DMS153 treated with DMSO at 0.1 percent for 48 hours (cell line): ENCODE measurements around the gene RABGAP1L.
"Not testable (repeated sequence)": the region's sequence is repeated elsewhere in the genome, so short reads cannot be mapped to it uniquely, and the experiment has no call there.

Experiments used
- DNase-seq: peaks from one replicate; lab custom pipeline; 2025; ENCODE audit not compliant: unreplicated experiment; lab: John Stamatoyannopoulos, UW

Gene RABGAP1L

GRCh38 chr1:174794861-174795260 is 635.5 kb downstream of the RABGAP1L start:
- DNase-seq: no peak

DNA sequence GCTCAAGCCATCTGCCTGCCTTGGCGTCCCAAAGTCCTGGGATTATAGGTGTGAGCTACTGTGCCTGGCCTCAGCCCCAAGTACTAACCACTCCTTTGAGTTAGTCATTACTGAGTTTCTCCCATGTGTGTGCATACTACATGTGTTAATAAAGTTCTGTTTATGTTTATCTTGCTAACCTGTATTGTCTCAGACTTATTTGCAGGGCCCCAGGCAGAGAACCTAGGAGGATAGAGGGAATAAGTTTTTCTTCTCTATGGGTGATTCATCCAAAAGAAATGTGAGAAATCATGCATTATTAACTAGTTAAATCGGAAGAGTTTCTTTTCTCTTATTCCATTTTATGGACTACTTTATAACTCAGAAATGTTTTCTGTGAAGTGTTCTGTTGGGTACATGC is 636.5 kb downstream of the RABGAP1L start:
- no peak for DNase-seq

DNA sequence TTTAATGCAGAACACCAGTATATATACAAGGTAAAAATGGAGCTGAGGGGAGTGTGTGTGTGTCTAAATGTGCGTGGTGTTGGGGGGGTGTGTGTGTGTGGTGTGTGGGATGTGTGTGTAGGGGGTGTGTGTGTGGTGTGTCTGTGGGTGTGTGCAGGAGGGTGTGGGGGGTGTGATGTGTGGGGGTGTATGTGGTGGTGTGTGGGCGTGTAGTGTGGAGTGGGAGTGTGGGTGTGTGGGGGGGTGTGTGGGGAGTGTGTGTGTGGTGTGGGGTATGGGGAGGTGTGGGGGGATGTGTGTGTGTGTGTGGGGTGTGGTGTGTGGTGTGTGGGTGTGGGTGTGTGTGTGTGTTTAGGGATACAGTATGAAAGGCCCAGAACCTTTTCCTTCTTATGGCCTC is 638.1 kb downstream of the RABGAP1L start:
- no peak for DNase-seq

DNA sequence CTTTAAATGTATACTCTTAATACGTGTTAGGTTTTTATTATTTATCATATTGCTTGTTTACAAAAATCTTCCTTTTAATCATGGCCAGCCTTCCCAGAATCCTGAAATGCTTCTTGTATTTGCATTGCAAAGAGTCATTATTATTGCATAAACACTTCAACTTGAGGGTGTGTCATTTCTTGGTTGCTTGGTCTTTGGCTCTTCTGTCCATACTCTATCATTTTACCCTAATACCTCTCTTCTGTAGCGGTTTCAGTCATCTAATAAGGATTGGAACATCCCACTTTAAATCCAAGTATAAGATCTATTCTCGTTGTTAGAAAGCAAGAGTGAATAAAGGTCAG is 639.8 kb downstream of the RABGAP1L start:
- no peak for DNase-seq

DNA sequence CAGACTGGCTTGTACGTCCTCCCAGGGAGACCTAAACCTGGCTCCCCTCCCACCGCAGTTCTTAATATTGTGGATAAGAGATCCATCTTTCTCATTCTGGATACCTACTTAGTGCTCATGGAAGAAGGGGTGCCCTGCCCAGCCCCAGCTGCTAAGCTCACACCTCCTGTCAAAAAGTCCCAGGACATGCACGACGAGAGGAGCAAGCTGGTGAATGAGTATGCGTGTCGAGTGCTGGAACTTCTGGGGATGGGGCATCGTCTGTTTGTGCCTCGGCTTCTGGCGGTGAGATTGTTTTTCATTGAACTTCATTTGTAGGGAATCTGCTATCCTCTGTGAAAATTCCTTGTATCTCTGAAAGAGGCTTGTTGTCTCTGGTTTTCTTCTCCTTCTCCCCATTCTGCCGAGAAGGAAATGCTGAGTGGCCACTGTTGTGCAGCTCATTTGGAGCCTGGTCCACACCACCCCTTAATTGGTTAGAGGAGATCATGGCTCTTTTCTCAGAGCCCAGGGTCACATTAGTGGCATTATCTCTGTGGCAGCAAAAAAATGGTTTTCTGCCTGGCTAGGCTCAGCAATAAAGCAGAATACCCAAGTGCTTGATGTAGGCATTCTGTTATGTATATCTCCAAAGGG is 641.0 kb downstream of the RABGAP1L start:
- no peak for DNase-seq

- DNase-seq: no peak
Measured at GRCh38 chr1:174800876-174801275, 641.6 kb downstream of the RABGAP1L start.

GRCh38 chr1:174809755-174810280 is 650.5 kb downstream of the RABGAP1L start:
- no peak for DNase-seq

GRCh38 chr1:174812016-174812415 is 652.7 kb downstream of the RABGAP1L start:
- no peak for DNase-seq

GRCh38 chr1:174812656-174813055 is 653.3 kb downstream of the RABGAP1L start:
- DNase-seq: no peak

DNA sequence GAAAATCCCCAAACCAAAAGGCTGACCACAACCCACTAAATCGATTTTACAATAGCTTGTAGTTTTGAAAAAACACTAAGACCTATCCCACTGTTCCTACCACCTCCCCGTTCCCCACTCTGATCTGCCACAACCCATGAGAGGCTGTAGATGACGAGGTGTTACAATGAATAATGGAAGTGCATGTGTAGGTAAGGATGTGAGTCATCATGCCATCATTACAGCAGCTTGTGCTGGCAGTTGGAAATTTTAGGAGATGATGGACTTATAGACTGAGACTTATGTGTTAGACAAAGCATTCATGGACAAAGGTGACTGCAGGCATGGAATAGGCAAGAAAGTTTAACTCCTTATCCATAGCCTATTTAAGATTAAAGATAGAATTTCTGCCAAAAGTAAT is 655.7 kb downstream of the RABGAP1L start:
- no peak for DNase-seq

DNA sequence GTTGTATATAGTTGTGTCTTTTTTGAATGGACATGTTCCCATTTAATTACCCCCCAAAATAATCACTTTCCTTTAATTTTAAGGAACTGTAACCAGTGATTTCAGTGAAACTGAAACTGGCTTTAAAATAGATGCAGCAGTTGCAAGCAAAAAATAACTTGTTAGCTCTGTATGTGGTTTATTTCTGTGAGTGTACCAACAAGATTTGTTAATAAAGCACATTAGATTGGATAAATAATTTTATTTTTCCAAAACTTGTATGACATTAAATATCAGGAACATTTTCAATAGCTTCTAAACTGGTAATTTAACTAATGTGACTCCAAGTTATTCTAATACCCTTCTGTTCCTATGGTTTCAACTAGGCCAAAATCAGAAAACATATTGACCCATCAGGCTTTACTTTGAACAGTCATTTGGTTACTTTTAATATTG is 656.2 kb downstream of the RABGAP1L start:
- DNase-seq: no peak

DNA sequence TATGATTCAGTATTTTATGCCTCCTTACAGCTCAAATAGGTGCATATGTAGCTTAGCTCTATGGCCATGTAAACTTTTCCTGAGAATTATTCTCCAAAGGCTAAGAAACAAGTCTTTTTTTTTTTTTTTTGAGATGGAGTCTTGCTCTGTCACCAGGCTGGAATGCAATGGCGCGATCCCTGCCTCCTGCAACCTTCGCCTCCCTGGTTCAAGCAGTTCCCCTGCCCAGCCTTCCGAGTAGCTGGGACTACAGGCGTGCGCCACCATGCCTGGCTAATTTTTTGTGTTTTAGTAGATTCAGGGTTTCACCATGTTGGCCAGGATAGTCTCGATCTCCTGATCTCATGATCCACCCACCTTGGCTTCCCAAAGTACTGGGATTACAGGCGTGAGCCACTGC is 657.3 kb downstream of the RABGAP1L start:
- not testable (repeated sequence) for DNase-seq

DNA sequence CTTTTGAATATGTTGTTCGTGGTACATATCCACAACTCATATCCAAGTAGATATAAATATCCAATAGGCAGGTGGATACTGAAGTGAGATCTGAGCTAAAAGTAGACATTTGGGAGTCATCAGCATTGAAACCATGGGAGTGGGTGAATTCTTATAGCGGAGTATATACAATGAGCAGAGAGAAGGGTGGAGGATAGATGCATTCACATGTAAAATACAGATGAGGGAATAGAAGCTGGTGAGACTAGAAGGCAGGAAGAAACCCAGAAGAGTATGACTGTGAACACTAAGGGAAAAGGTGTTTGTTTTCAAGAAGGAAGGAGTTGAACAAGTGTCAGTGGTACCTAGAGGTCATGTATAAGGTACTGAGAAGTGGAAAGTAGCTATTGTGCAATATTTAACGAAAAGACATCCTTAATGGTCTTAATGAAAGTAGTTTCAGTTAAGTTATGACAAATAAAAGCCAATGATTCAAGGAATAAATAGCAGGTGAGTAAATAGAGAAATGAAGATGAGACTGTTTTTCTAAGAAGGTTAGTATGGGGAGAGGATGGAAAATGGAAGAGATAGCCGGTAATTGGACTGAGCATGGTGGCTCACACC is 658.8 kb downstream of the RABGAP1L start:
- no peak for DNase-seq

DNA sequence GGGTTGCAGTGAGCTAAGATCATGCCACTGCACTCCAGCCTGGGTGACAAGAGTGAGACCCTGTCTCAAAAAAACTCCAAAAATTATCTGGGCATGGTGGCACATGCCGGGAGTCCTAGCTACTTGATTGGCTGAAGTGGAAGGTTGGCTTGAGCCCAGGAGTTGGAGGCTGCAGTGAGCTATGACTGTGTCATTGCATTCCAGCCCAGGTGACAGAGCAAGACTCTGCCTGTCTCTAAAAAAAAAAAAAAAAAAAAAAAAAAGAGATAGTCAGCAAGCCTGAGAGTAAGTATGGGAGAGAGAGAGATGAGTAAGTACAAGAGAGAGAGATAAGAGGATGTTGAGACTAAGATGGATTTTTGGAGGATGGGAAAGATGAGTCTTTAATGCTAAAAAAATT is 659.6 kb downstream of the RABGAP1L start:
- no peak for DNase-seq

DNA sequence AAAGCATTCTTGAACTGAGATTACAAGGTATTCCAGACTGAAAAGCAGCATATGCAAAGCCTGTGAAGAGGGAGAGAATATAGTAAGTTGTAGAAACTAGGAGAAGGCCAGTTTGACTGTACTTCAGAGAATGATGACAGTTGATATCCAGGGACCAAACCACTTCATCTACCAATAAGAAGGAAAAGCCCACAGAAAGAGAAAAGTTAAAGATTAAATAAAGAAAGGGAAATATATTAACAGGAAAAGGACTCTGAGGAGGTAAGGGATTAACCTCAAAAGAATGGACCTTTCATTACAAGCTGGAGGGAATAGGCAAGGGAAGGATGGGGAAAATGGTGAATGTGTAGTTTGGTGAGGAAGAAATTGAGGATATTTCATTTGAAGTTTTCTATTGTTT is 660.3 kb downstream of the RABGAP1L start:
- no peak for DNase-seq

GRCh38 chr1:174825127-174825526 is 665.8 kb downstream of the RABGAP1L start:
- DNase-seq: no peak

DNA sequence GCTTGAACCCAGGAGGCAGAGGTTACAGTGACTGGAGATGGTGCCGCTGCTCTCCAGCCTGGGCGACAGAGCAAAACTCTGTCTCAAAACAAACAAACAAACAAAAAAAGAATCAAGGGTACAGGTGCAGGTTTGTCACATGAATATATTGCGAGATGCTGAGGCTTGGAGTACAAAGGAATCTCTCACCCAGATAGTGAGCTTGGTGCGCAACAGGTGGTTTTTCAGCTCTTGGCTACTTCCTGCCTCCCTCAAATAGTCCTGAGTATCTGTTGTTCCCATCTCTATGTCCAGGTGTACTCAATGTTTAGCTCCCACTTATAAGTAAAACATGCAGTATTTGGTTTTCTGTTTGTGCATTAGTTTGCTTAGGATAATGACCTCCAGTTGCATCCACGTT is 666.5 kb downstream of the RABGAP1L start:
- DNase-seq: no peak

DNA sequence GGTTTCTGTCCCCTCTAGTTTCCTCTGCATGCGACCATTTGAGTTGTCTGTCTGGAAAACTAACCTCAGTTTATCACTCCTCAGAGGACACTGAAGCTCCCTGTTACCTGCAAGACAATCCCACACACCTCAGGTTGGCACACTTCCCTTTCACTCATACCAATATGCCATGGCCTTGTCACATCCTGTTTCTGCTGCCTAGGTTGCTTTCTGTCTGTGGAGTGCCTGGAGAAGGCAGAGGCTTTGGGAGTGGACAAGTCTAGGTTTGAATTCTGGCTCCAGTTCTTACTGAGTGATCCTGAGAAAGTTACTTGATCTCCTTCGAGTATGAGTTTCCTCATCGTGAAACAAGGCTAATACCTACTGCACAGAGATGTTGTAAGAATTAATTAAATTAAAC is 668.9 kb downstream of the RABGAP1L start:
- no peak for DNase-seq

DNA sequence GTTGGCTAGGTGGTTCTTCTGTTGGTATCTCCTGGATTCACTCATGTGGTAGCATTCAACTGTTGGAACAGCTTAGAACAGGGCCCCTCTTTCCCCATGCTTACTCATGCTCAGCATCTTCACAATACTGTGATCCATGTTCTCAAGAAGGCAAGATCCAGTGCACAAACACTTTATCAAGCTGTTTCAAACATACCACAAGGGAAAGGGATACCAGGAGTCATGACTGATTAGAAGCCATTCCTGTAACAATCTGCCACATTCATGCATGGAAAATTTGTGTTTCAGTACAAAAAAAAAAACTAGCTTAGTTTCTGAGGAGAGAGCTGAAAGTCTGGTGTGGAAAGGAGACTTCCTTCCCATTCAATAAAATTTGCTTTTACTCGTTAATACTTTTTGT is 670.7 kb downstream of the RABGAP1L start:
- no peak for DNase-seq

GRCh38 chr1:174836543-174836942 is 677.2 kb downstream of the RABGAP1L start:
- DNase-seq: no peak

- no peak for DNase-seq
Measured at GRCh38 chr1:174837386-174837785, 678.1 kb downstream of the RABGAP1L start.

GRCh38 chr1:174839211-174839610 is 679.9 kb downstream of the RABGAP1L start:
- no peak for DNase-seq

DNA sequence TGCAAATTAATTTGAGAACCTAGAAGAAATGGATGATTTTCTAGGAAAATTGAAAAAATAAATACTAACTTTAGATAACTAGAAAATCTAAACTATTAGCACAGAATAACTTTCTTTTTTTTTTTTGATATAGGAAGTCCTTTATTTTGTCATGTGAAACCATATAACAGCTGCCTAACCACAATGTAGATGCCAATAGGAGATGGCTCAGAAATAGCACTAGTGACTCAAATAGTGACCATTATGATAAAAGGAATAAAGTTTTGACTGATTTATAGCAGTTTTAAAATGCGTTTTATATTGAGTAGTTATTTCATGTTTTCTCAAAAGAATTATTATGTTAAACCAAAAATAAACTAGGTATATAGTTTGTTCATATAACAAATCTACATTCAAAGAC is 682.4 kb downstream of the RABGAP1L start:
- DNase-seq: no peak
